Cardiac fibroblast (primary cell): Measurements from ENCODE around the gene TLR3.

Experiments
- DNase-seq, 2 donors: peaks; one replicate each; pipeline versions ENCODE4 v3.0.0 to v3.0.0-alpha.2; 2010; ENCODE audit warnings: low read depth in 2 of 2
- H3K4me3 ChIP-seq, 2 donors: replicated peaks in 1 of 2; 1 replicate in 1 of 2; 2 replicates in 1 of 2; pipeline ENCODE4 v1.5.1; 2011; ENCODE audit warnings: low read depth in 2 of 2, low read length in 2 of 2, mild to moderate bottlenecking in 2 of 2, moderate library complexity in 1 of 2
- TF ChIP-seq, protein P1 (sequence below): IDR thresholded peaks from one replicate; pipeline ENCODE4 v1.5.1; 2011; ENCODE audit warnings: low read depth, mild to moderate bottlenecking, low read length, inconsistent platforms

Gene TLR3

DNA sequence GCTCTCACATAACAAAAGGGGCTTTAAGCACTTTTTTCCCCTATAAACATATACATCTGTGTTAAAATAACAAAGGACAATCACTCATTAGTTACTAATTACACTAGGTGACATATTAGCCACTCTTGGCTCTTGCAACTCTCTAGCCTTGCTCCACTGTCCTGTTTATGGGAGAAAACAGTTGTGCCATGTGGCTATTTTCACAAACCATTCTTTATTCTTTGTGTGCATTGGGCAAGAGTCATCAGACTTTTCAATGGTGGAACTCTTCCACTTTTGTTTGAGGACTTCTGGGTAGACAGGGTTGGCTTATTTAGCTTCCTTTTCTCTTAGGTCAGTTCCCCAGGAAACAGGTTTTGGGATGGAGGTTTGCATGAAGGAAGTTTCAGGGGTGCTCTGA, 19.6 kb downstream of the TLR3 start:
- DNase-seq, result no peak
- TF ChIP-seq, protein P1, sequence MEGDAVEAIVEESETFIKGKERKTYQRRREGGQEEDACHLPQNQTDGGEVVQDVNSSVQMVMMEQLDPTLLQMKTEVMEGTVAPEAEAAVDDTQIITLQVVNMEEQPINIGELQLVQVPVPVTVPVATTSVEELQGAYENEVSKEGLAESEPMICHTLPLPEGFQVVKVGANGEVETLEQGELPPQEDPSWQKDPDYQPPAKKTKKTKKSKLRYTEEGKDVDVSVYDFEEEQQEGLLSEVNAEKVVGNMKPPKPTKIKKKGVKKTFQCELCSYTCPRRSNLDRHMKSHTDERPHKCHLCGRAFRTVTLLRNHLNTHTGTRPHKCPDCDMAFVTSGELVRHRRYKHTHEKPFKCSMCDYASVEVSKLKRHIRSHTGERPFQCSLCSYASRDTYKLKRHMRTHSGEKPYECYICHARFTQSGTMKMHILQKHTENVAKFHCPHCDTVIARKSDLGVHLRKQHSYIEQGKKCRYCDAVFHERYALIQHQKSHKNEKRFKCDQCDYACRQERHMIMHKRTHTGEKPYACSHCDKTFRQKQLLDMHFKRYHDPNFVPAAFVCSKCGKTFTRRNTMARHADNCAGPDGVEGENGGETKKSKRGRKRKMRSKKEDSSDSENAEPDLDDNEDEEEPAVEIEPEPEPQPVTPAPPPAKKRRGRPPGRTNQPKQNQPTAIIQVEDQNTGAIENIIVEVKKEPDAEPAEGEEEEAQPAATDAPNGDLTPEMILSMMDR, result no peak
- H3K4me3 ChIP-seq, result no peak overlapping the region

DNA sequence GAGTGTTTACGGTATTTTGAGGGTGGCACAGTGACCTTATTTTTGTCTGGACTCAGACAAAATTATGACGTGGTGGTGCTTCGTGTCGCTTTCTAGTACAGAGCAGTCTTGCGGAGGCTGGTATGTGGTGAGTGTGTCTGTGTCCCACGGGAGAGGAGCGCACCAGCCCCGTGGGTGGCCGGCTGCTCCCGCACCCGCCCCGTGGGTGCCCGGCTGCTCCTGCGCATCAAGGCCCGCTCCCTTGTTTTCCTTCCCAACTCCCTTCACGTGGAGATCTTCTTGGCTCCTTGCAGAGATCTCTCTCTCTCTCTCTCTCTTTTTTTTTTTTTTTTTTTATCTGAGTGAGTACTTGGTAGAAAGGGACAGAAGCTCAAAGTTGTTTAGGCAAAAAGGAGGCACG, 23.3 kb downstream of the TLR3 start:
- no peak for DNase-seq
- no peak overlapping the region for H3K4me3 ChIP-seq
- TF ChIP-seq, protein P1, result no peak

DNA sequence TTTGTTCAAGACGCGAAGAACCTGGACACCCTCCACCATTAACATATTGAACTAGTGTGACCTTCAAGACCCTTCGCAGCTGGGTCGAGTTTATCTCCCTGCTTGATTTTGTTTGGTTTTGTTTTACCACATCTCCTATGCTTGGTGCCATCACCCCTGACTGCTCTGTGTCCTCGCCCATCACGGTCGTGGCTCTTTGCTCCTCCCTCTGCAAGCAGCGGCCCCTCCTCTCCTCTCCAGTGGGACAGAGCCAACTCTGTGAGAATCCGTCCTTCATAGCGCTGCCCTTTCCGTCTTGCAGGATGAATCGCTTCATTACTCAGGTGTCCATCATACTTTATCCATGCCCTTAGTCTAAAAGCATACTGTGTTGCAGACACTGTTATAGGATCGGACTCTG, 26.4 kb downstream of the TLR3 start:
- TF ChIP-seq, protein P1, result no peak
- H3K4me3 ChIP-seq, result no peak overlapping the region
- no peak for DNase-seq

DNA sequence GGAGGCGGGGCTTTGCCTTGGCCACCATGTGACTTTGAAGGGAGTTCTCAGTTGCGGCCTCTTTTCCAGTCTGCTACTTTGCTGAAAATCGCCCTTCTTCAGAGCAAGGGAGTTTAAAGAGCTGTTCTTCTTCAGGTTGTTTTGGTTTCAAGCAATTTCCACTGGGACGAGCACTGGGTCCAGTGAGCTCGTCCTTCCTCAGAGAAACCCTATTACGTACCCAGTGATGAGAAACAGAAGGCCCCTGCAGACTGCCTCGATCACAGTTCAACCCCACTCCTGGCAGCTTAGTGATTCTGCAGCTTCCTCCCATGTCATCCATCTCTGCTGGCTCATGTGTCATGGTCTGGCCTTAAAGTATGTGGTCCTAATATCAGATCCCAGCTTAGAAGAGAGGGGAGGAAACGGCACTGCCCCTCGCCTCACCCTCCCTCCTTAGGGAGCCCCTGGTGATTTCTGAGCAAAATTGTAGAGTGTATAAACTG, 27.8 kb downstream of the TLR3 start:
- no peak overlapping the region for H3K4me3 ChIP-seq
- no peak for DNase-seq
- TF ChIP-seq, protein P1, result no peak

DNA sequence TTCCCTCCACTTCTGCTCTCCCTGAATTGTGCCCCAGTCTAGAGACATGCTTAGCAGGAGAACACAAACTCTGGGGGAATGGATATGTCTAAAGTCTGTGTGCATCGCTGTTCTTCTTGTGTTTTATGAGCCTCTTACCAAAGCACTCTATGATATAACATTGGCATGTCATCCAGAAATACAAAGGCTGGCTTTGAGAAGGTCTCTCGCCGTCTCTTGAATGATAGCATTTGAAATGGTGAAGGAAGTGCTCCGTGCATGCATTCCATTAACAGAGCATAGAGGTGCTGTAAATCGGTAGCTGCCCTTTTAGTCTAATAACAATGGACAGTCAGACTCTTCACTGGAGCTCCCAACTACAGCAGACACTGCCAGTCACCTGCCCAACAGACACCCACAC, 28.4 kb downstream of the TLR3 start:
- TF ChIP-seq, protein P1, result no peak
- H3K4me3 ChIP-seq, result no peak overlapping the region
- no peak for DNase-seq

DNA sequence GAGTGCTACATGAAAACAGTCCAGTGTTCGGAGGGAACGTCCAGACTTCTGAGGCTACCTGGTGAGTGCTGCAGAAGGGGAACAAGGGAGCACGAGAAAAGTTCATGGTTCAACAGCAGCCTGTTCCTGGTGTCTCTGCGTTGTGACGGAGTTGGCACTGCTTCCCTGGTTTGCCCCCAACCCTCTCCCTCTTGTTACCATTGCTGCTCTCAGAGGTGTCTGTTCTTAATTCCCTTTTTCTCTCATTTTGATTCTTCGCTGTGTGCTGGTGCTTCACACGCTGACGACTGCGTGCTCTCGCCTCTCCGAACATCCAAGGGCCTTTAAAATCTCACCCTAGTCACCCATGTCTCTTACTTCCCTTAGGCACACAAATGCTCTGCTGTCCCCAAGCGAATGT, 34.0 kb downstream of the TLR3 start:
- DNase-seq, result no peak
- H3K4me3 ChIP-seq, result no peak overlapping the region
- TF ChIP-seq, protein P1, result no peak
